Neural cell (in vitro differentiated cells): ENCODE data around the gene TBC1D3I.
"Not testable (repeated sequence)": the region's sequence is repeated elsewhere in the genome, so short reads cannot be mapped to it uniquely, and the experiment has no call there.

Experiments used
- EP300 ChIP-seq: fragments of 450-650 bp; conservative IDR thresholded peaks from 2 replicates; pipeline ENCODE4 v1.6.1; 2014; ENCODE audit warnings: antibody characterized with exemption, mild to moderate bottlenecking, moderate library complexity; ENCODE audit not compliant: poor library complexity, severe bottlenecking
- POLR2AphosphoS5 ChIP-seq: IDR thresholded peaks from 2 replicates; pipeline ENCODE4 v1.6.1; 2012
- SMC3 ChIP-seq: fragments of 450-650 bp; conservative IDR thresholded peaks from 2 replicates; pipeline ENCODE4 v1.6.1; 2014; ENCODE audit warnings: antibody characterized with exemption, mild to moderate bottlenecking, moderate library complexity; ENCODE audit not compliant: poor library complexity
- TF ChIP-seq, protein P1 (sequence below): fragments of 450-650 bp; IDR thresholded peaks from 2 replicates; pipeline ENCODE4 v1.5.1; 2014; ENCODE audit warnings: antibody characterized with exemption, mild to moderate bottlenecking, moderate library complexity; ENCODE audit not compliant: poor library complexity, severe bottlenecking
- TF ChIP-seq, protein P2 (sequence below): IDR thresholded peaks from 2 replicates; pipeline ENCODE4 v1.6.1; 2012; ENCODE audit warnings: borderline replicate concordance

DNA sequence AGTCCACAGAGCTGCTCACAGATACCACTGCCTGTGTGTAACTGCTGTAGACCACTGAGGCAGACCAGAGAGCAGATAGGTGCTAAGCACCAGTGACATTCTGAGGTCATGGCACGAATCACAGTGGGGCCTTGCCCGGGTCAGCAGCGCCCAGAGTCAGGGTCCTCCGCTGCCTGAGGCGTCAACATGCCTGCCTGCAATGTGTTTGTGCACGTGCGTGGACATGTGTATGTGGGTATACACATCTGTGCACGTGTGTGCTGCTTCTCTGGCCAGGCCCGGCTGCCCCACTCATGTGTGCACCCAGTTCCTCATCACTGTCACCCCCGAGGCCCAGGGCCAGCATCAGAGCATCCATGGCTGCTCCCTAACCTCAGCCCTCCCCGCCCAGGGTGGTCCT lies at the start of gene TBC1D3I:
- TF ChIP-seq POLR2AphosphoS5, EP300, SMC3: not testable (repeated sequence)
- TF ChIP-seq, protein P1, sequence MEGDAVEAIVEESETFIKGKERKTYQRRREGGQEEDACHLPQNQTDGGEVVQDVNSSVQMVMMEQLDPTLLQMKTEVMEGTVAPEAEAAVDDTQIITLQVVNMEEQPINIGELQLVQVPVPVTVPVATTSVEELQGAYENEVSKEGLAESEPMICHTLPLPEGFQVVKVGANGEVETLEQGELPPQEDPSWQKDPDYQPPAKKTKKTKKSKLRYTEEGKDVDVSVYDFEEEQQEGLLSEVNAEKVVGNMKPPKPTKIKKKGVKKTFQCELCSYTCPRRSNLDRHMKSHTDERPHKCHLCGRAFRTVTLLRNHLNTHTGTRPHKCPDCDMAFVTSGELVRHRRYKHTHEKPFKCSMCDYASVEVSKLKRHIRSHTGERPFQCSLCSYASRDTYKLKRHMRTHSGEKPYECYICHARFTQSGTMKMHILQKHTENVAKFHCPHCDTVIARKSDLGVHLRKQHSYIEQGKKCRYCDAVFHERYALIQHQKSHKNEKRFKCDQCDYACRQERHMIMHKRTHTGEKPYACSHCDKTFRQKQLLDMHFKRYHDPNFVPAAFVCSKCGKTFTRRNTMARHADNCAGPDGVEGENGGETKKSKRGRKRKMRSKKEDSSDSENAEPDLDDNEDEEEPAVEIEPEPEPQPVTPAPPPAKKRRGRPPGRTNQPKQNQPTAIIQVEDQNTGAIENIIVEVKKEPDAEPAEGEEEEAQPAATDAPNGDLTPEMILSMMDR = not testable (repeated sequence)
- TF ChIP-seq, protein P2, sequence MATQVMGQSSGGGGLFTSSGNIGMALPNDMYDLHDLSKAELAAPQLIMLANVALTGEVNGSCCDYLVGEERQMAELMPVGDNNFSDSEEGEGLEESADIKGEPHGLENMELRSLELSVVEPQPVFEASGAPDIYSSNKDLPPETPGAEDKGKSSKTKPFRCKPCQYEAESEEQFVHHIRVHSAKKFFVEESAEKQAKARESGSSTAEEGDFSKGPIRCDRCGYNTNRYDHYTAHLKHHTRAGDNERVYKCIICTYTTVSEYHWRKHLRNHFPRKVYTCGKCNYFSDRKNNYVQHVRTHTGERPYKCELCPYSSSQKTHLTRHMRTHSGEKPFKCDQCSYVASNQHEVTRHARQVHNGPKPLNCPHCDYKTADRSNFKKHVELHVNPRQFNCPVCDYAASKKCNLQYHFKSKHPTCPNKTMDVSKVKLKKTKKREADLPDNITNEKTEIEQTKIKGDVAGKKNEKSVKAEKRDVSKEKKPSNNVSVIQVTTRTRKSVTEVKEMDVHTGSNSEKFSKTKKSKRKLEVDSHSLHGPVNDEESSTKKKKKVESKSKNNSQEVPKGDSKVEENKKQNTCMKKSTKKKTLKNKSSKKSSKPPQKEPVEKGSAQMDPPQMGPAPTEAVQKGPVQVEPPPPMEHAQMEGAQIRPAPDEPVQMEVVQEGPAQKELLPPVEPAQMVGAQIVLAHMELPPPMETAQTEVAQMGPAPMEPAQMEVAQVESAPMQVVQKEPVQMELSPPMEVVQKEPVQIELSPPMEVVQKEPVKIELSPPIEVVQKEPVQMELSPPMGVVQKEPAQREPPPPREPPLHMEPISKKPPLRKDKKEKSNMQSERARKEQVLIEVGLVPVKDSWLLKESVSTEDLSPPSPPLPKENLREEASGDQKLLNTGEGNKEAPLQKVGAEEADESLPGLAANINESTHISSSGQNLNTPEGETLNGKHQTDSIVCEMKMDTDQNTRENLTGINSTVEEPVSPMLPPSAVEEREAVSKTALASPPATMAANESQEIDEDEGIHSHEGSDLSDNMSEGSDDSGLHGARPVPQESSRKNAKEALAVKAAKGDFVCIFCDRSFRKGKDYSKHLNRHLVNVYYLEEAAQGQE = not testable (repeated sequence)
